Activated CD4-positive, alpha-beta T cell treated with anti-CD3 and anti-CD28 coated beads, Interleukin-2, amount 10 ng/mL, durations not matched to agents 7 days and 5 days (primary cell): ENCODE measurements around the gene DDX46. TPM values are rescaled to one million over a fixed set of nuclear protein-coding genes. Genes with fewer than 3 reads are reported as not detected.

ENCODE experiments used
- CTCF ChIA-PET: fragments of 350-600 bp; sonication (Branson Sonifier 250); formaldehyde crosslinking; loops from one replicate; lab custom pipeline; 2021; ENCODE audit warnings: antibody characterized with exemption; lab: Charles Lee
- POLR2A ChIA-PET: fragments of 350-600 bp; sonication (Branson Sonifier 250); formaldehyde crosslinking; loops from one replicate; lab custom pipeline; 2021; ENCODE audit warnings: antibody characterized with exemption; lab: Charles Lee
- DNase-seq: peaks from one replicate; pipeline ENCODE4 v3.0.0-alpha.2; 2020
- H3K27ac Mint-ChIP-seq: one replicate; pipeline ENCODE4 v1.8.0; 2021; ENCODE audit warnings: mild to moderate bottlenecking, moderate library complexity, mixed read lengths
- H3K27me3 Mint-ChIP-seq: one replicate; pipeline ENCODE4 v1.8.0; 2021; ENCODE audit warnings: mixed read lengths
- H3K36me3 Mint-ChIP-seq: one replicate; pipeline ENCODE4 v1.8.0; 2021; ENCODE audit warnings: low read depth, mixed read lengths
- H3K4me1 Mint-ChIP-seq: one replicate; pipeline ENCODE4 v1.8.0; 2021; ENCODE audit warnings: mixed read lengths
- H3K4me3 Mint-ChIP-seq: one replicate; pipeline ENCODE4 v1.8.0; 2021; ENCODE audit warnings: mild to moderate bottlenecking, moderate library complexity, mixed read lengths
- H3K9me3 Mint-ChIP-seq: one replicate; pipeline ENCODE4 v1.8.0; 2021; ENCODE audit warnings: mixed read lengths
- total RNA-seq, 2 experiments: library from RNA; stranded (reverse); gene quantifications; one replicate each; pipeline ENCODE4 v1.2.3, GENCODE V29; 2021

Gene DDX46
- total RNA-seq, 2 experiments from 2014 or later, result 70.0 to 73.6 TPM

DNA sequence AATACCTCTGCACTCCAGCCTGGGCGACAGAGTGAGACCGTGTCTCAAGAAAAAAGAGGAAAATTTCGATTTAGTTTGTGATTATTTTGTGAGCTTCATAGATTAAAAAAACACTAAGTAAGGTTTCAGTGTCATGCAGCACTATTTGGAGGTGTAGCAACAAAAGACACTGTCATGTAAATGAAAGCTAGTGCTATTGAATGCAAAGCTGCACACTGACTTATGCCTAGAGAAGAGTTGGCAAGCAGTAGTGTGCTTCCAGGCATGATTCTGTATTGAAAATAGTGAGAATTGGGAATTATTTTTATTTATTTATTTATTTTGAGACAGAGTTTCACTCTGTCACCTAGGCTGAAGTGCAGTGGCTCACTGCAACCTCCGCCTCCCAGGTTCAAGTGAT lies 34.5 kb downstream of the DDX46 start:
- Mint-ChIP-seq H3K4me3 (no peak overlapping the region), H3K36me3 (peaks cover 53% of the 10 kb centered on the region), H3K27ac (no peak overlapping the region), H3K9me3 (no peaks in the 10 kb centered on the region), H3K4me1 (no peaks in the 10 kb centered on the region), H3K27me3 (no peaks in the 10 kb centered on the region)
- no peak for DNase-seq
- ChIA-PET CTCF (interaction anchor here (0.8 to 0.9 kb wide), 3 partner anchors 12 to 216 kb away, joined by 3 read pairs; no protein-coding TSS in a partner anchor), POLR2A (no interaction called here)

GRCh38 chr5:134794082-134794481 lies 35.5 kb downstream of the DDX46 start:
- ChIA-PET CTCF (no interaction called here), POLR2A (no interaction called here)
- no peaks in the 10 kb centered on the region for H3K9me3 Mint-ChIP-seq
- H3K4me1 Mint-ChIP-seq, result no peaks in the 10 kb centered on the region
- H3K27ac Mint-ChIP-seq, result no peak overlapping the region
- no peak overlapping the region for H3K4me3 Mint-ChIP-seq
- no peaks in the 10 kb centered on the region for H3K27me3 Mint-ChIP-seq
- DNase-seq, result no peak
- peaks cover 60% of the 10 kb centered on the region for H3K36me3 Mint-ChIP-seq

- no peak for DNase-seq
- Mint-ChIP-seq H3K4me3 (no peak overlapping the region), H3K9me3 (no peaks in the 10 kb centered on the region), H3K36me3 (peaks cover 57% of the 10 kb centered on the region), H3K27me3 (no peaks in the 10 kb centered on the region), H3K27ac (no peak overlapping the region), H3K4me1 (no peaks in the 10 kb centered on the region)
- POLR2A ChIA-PET, result no interaction called here
- CTCF ChIA-PET, result interaction anchor here (1.4 kb wide), 1 partner anchor 20 kb away, joined by 3 read pairs; no protein-coding TSS in a partner anchor
Observed at GRCh38 chr5:134794819-134795218, 36.2 kb downstream of the DDX46 start.

DNA sequence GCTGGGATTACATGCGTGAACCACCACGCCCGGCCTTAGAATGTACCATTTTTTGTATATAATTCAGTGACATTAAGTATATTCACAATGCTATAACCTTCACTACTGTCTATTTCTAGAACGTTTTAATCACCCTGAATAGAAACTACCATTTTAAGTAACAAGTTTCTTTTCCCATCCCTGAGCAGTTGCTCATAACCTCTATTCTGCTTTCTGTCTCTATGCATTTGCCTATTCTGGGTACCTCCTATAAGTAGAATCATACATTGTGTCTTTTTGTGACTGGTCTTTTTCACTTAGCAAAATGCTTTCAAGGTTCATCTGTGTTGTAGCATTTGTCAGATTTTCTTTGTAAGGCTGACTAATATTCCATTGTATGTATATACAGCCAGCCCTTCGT lies 39.9 kb downstream of the DDX46 start:
- DNase-seq, result no peak
- H3K4me1 Mint-ChIP-seq, result no peaks in the 10 kb centered on the region
- H3K36me3 Mint-ChIP-seq, result peaks cover 45% of the 10 kb centered on the region
- H3K27ac Mint-ChIP-seq, result no peak overlapping the region
- H3K4me3 Mint-ChIP-seq, result no peak overlapping the region
- ChIA-PET POLR2A (no interaction called here), CTCF (interaction anchor here (0.6 kb wide), 1 partner anchor 801 kb away, joined by 4 read pairs; no protein-coding TSS in a partner anchor)
- no peaks in the 10 kb centered on the region for H3K27me3 Mint-ChIP-seq
- no peaks in the 10 kb centered on the region for H3K9me3 Mint-ChIP-seq

GRCh38 chr5:134803821-134804220 lies 45.2 kb downstream of the DDX46 start:
- no peak overlapping the region for H3K4me3 Mint-ChIP-seq
- H3K4me1 Mint-ChIP-seq, result no peaks in the 10 kb centered on the region
- POLR2A ChIA-PET, result no interaction called here
- CTCF ChIA-PET, result interaction anchor here (0.6 kb wide), 1 partner anchor 41 kb away, joined by 4 read pairs; no protein-coding TSS in a partner anchor
- H3K27ac Mint-ChIP-seq, result no peak overlapping the region
- H3K36me3 Mint-ChIP-seq, result peaks cover 13% of the 10 kb centered on the region
- no peak for DNase-seq
- no peaks in the 10 kb centered on the region for H3K9me3 Mint-ChIP-seq
- no peaks in the 10 kb centered on the region for H3K27me3 Mint-ChIP-seq

DNA sequence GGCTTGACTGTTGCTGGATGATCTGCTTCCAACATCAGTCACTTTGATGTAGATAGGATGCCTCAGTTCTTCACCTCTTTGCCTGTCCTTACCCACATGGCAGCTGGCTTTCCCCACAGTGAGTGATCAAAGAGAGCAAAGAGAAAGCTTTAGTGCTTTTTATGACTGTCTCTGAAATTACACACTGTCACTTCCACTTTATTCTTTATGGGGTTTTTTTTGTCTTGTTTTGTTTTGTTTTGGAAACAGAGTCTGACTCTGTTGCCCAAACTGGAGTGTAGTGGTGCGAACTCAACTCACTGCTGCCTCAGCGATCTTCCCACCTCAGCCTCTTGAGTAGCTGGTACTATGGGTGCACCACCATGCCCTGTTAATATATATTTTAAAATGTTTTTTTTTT lies 54.8 kb downstream of the DDX46 start:
- no peaks in the 10 kb centered on the region for H3K27me3 Mint-ChIP-seq
- DNase-seq, result peak; percentile 58
- H3K27ac Mint-ChIP-seq, result peak overlapping the region; percentile 80
- H3K9me3 Mint-ChIP-seq, result no peaks in the 10 kb centered on the region
- ChIA-PET CTCF (interaction anchor here (0.6 to 1.4 kb wide), 2 partner anchors 36 to 60 kb away, joined by 3 to 5 read pairs; no protein-coding TSS in a partner anchor), POLR2A (no interaction called here)
- no peak overlapping the region for H3K4me3 Mint-ChIP-seq
- H3K4me1 Mint-ChIP-seq, result peaks cover 15% of the 10 kb centered on the region
- peaks cover 38% of the 10 kb centered on the region for H3K36me3 Mint-ChIP-seq

DNA sequence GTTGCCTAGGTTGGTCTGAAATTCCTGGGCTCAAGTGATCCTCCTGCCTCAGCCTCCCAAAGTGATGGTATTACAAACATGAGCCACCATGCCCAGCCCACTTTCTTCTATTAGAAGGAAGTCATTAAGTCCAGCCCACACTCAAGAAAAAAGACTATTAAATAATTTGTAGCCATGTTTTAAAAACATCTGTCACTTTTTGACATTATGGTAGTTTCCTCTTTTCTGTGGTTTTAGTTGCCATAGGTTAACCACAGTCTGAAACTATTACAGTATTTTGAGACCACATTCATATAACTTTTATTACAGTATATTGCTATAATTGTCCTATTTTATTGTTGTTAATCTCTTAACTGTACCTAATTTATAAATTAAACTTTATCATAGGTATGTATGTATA lies 55.2 kb downstream of the DDX46 start:
- Mint-ChIP-seq H3K4me1 (peaks cover 15% of the 10 kb centered on the region), H3K4me3 (no peak overlapping the region), H3K27ac (no peak overlapping the region), H3K9me3 (no peaks in the 10 kb centered on the region), H3K36me3 (peaks cover 41% of the 10 kb centered on the region), H3K27me3 (no peaks in the 10 kb centered on the region)
- ChIA-PET POLR2A (no interaction called here), CTCF (interaction anchor here (0.6 kb wide), 1 partner anchor 61 kb away, joined by 5 read pairs; no protein-coding TSS in a partner anchor)
- no peak for DNase-seq

- Mint-ChIP-seq H3K27me3 (no peaks in the 10 kb centered on the region), H3K9me3 (no peaks in the 10 kb centered on the region), H3K4me1 (peaks cover 15% of the 10 kb centered on the region), H3K36me3 (peaks cover 38% of the 10 kb centered on the region), H3K4me3 (no peak overlapping the region), H3K27ac (no peak overlapping the region)
- CTCF ChIA-PET, result interaction anchor here (1.1 to 1.4 kb wide), 2 partner anchors 28 to 58 kb away, joined by 3 read pairs; partner anchors contain the start of gene DDX46
- DNase-seq, result no peak
- POLR2A ChIA-PET, result no interaction called here
Observed at GRCh38 chr5:134817006-134817405, 58.4 kb downstream of the DDX46 start.

DNA sequence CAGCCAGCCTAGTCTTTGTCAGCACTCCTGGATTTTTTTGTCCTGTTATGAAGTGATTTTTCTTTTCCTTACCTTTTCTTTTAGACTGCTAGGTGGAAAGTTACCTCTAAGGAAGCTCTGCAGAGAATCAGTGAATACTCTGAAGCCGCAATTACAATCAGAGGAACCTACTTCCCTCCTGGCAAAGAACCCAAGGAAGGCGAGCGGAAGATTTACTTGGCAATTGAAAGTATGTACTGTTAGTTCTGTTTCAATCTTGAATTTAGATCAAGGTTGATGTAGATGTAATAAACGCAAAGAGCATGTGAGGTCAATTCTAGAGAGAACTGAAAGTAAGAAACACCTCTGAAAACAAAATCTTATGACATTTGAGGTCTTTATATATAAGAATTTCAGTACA lies 60.2 kb downstream of the DDX46 start:
- Mint-ChIP-seq H3K4me1 (peaks cover 2% of the 10 kb centered on the region), H3K27me3 (no peaks in the 10 kb centered on the region), H3K27ac (no peak overlapping the region), H3K9me3 (no peaks in the 10 kb centered on the region), H3K4me3 (no peak overlapping the region), H3K36me3 (peaks cover 32% of the 10 kb centered on the region)
- ChIA-PET CTCF (interaction anchor here (1.3 kb wide), 1 partner anchor 81 kb away, joined by 4 read pairs; the partner anchor contains the start of gene CAMLG), POLR2A (no interaction called here)
- DNase-seq, result no peak

GRCh38 chr5:134819407-134819963 lies 60.9 kb downstream of the DDX46 start:
- ChIA-PET POLR2A (no interaction called here), CTCF (no interaction called here)
- Mint-ChIP-seq H3K36me3 (peaks cover 29% of the 10 kb centered on the region), H3K4me1 (no peaks in the 10 kb centered on the region), H3K27me3 (no peaks in the 10 kb centered on the region), H3K27ac (no peak overlapping the region), H3K9me3 (no peaks in the 10 kb centered on the region), H3K4me3 (no peak overlapping the region)
- DNase-seq, result no peak

DNA sequence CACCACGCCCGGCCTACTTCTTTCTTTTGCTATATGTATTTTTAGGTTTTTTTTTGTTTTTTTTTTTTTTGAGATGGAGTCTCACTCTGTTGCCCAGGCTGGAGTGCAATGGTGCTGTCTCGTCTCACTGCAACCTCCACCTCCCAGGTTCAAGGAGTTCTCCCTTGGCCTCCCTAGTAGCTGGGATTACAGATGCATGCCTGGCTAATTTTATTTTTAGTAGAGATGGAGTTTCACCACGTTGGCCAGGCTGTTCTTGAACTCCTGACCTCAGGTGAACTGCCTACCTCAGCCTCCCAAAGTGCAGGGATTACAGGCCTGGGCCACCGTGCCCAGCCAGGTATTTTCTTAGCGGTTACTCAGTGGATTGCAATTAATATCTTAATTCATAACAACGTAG lies 63.3 kb downstream of the DDX46 start:
- Mint-ChIP-seq H3K27ac (no peak overlapping the region), H3K27me3 (no peaks in the 10 kb centered on the region), H3K4me3 (no peak overlapping the region), H3K4me1 (peaks cover 2% of the 10 kb centered on the region), H3K9me3 (no peaks in the 10 kb centered on the region), H3K36me3 (peaks cover 25% of the 10 kb centered on the region)
- ChIA-PET CTCF (interaction anchor here (0.9 to 1.2 kb wide), 2 partner anchors 30 to 44 kb away, joined by 3 to 5 read pairs; no protein-coding TSS in a partner anchor), POLR2A (no interaction called here)
- DNase-seq, result no peak

GRCh38 chr5:134824681-134825080 lies 66.1 kb downstream of the DDX46 start:
- peaks cover 20% of the 10 kb centered on the region for H3K36me3 Mint-ChIP-seq
- no peaks in the 10 kb centered on the region for H3K27me3 Mint-ChIP-seq
- no peak for DNase-seq
- no peak overlapping the region for H3K4me3 Mint-ChIP-seq
- peaks cover 2% of the 10 kb centered on the region for H3K4me1 Mint-ChIP-seq
- POLR2A ChIA-PET, result no interaction called here
- H3K9me3 Mint-ChIP-seq, result no peaks in the 10 kb centered on the region
- CTCF ChIA-PET, result interaction anchor here (1.0 to 2.2 kb wide), 2 partner anchors 10 to 52 kb away, joined by 3 to 11 read pairs; no protein-coding TSS in a partner anchor
- no peak overlapping the region for H3K27ac Mint-ChIP-seq

DNA sequence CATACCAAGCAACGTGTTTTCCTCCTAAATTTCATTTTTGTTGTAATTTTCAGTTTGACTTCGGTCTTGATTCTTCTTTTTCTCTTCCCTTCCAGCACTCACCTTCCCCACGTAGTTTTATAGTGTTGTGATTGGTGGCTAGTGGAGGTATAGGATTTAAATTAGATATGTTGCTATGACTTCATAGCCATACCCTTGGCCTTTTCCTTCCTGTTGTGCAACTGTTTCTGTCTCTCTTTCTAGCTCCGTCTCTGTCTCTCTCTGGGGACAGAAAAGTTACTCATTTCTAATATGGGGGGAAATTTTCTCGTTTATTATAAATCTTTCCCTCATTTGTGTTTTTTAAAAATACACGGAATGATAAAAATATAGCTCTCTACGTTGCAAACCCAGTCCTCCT lies 66.6 kb downstream of the DDX46 start:
- ChIA-PET CTCF (interaction anchor here (1.0 to 2.2 kb wide), 3 partner anchors 10 to 53 kb away, joined by 3 to 11 read pairs (median 5); no protein-coding TSS in a partner anchor), POLR2A (no interaction called here)
- H3K27ac Mint-ChIP-seq, result no peak overlapping the region

More for the DNA sequence above, 66.6 kb downstream of the DDX46 start:
- H3K9me3 Mint-ChIP-seq, result no peaks in the 10 kb centered on the region
- peaks cover 2% of the 10 kb centered on the region for H3K4me1 Mint-ChIP-seq
- no peaks in the 10 kb centered on the region for H3K27me3 Mint-ChIP-seq
- DNase-seq, result no peak
- no peak overlapping the region for H3K4me3 Mint-ChIP-seq
- peaks cover 20% of the 10 kb centered on the region for H3K36me3 Mint-ChIP-seq
